GM12874 (cell line): ENCODE measurements around the gene SYNDIG1.

Source experiments
- TF ChIP-seq, protein P1 (sequence below): IDR thresholded peaks from 2 replicates; pipeline ENCODE4 v1.5.1; 2011; ENCODE audit warnings: low read depth, mild to moderate bottlenecking, control low read depth, low read length, moderate library complexity; ENCODE audit not compliant: insufficient read depth

The SYNDIG1 gene

DNA sequence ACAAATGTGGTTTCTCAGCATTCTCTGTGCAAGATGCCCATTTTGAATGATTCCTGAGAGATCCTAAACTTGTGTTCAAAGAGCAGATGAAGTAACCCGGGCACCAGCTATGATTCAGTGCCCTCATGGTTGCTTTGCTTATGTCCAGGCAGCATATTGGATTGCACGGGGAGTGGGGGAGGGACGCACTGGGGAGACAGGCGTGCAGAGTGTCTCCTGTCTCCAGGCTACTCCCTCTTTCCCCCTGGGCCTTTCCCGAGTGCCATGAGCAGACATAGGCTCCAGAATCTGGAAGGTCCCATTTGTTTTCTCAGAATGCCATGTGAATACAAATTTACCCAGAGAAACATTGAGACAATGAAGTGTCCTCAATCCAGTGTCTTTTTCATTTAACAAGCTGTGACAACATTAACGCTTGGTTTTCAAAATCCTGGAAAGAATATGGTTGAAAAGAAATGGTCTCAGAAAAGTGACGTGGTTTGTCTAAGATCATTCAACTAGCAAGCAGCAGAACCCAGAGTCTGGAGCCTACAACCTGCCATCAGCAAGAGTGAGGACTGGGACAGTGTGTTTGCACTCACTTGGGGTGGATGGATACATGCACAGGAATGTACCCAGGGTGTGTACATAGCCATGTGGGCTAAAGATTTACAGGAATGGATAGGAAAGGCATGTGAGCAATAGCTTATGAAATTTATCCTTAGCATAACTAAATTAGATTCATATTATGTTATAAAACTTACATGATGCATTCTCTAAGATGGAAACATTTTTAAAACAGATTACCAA, 4.2 kb downstream of the SYNDIG1 start:
- TF ChIP-seq, protein P1, sequence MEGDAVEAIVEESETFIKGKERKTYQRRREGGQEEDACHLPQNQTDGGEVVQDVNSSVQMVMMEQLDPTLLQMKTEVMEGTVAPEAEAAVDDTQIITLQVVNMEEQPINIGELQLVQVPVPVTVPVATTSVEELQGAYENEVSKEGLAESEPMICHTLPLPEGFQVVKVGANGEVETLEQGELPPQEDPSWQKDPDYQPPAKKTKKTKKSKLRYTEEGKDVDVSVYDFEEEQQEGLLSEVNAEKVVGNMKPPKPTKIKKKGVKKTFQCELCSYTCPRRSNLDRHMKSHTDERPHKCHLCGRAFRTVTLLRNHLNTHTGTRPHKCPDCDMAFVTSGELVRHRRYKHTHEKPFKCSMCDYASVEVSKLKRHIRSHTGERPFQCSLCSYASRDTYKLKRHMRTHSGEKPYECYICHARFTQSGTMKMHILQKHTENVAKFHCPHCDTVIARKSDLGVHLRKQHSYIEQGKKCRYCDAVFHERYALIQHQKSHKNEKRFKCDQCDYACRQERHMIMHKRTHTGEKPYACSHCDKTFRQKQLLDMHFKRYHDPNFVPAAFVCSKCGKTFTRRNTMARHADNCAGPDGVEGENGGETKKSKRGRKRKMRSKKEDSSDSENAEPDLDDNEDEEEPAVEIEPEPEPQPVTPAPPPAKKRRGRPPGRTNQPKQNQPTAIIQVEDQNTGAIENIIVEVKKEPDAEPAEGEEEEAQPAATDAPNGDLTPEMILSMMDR, result no peak

DNA sequence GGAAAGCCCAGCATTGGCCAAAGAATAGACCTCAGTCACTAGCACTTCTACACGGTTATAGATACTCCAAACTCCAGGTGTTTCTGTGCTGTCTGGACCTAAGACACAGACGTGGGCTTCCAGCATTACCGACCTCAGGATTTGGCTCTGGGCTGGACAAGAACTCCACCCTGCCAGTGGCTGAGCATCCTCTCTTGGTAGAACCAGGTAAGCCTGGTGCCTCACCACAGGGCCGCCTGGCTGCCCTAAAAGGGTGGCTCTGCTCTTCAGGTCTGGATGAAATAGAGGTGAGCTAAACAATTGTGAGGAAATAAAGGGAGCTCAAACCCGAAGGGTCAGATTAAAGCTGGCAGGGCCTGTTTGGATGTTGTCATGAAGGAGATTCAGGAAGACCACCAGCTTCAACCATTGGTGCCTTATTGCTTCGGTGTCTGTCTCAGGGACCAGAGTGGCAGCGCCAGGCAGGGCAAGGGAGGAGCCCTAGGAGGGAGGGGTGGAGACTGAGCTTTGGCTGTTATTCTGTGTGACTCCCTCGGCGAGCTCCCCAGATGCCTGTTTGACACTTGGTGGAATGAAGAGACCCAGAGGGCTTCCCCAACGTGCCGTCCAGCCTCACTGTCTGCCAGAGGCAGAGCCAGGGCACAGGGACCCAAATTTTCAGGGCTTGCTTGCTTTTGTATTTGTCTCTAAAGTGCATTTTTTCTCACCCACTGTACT, 8.6 kb downstream of the SYNDIG1 start:
- TF ChIP-seq, protein P1, result no peak

DNA sequence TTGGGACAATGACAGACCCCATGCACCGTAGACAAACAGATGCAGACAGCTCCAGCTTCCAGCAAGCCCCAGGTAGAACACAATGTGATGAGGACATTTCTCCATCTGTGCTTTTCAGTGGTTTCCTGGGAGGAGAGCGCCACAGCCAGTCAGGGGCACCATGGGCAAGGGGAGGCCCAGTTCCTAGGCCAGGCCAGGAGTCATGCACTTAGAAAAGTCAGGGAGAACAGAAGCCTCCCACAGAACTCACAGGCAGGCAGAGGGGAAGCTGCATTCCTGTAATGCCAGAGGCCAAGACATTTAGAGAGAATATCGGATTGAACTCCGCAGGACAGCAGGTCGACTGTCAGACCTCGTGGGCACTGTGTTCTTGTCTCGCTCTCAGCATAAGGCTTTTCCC, 9.2 kb downstream of the SYNDIG1 start:
- TF ChIP-seq, protein P1, result no peak

DNA sequence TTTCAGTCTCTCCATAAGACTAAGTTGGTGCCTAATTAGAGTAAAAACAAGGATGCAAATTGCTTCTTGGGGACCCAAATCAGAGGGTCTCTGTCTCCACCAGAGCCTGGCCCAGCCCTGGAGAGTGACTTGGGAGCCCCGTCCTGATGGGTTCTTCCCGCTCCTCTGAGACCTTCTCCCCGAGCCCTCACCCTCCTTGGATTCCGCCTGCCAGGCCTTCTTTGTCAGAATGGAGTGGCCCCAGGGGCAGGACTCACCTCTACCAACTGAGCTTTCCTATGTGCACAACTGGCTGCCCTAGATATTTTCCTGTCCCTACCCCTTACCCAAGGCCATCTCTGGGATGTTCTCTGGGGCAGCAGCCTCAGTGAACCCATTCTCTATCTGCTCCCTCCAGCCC, 9.7 kb downstream of the SYNDIG1 start:
- TF ChIP-seq, protein P1, result no peak

DNA sequence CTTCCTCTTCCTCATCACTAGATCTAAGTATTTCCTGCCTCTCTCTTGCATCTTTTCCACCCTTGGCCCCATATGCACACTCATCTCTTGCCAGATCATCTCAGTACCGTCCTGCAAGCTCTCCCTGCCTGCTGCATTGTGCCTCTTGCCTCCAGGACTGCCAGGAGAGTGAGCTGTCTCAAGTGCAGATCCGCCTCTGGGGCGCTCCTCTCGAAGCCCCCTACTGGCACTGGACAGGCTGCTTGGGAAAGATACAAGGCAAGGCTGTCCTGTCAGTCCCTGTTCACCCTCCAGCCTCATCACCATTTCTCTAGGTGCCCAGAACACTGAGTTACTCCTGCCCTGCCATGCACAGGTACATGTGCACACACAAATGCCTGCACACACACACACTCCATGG, 10.2 kb downstream of the SYNDIG1 start:
- TF ChIP-seq, protein P1, result no peak

DNA sequence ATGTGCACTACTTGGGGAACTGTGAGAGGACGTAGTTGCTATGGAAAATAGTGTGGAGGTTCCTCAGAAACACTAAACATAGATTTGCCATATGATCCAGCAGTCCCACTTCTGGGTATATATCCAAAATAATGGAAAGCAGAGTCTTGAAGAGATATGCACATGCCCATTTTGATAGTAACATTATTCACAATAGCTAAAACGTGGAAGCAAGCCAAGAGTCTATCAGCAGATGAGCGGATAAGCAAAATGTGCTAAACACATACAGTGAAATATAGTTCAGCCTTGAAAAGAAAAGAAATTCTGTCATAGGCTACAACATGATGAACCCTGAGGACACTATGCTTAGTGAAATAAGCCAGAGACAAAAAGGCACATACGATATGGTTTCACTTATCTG, 11.1 kb downstream of the SYNDIG1 start:
- TF ChIP-seq, protein P1, result no peak

DNA sequence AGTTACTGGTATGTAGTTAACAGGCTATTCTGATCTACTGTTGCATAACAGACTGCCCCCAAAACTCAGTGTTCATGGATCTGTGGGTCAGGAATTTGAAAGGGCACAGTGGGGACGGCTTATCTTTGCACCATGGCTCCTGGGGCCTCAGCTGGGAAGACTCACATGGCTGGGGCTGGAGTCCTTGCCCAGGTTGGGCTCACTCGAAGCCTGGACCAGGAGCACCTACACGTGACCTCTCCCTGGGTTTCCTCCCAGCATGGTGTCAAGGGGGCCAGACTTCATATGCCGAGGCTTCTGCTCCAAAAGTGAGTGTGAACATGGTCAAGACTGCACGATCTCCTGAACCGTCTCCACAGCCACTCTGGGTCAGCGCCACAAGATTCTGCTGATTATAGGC, 11.7 kb downstream of the SYNDIG1 start:
- TF ChIP-seq, protein P1, result no peak
